GM18520 (cell line): Measurements from ENCODE around the gene ZC3H18.
A peak's percentile ranks its signal among the peaks of the same experiment; 100 is the strongest.

Experiments used
- ATAC-seq: cut with Tn5 transposase; IDR thresholded peaks from one replicate; pipeline ENCODE4 v1.9.1; 2021; ENCODE audit not compliant: unreplicated experiment

ZC3H18 gene

GRCh38 chr16:88569985-88570690 lies at the start of gene ZC3H18:
Gene ZC3H18, plus strand, starts transcription at chr16:88570403. Its CDS starts 6,721 bp downstream, at chr16:88577124.
- peak; percentile 66 for ATAC-seq

- no peak for ATAC-seq
Observed at GRCh38 chr16:88521674-88522073, 48.5 kb upstream of the ZC3H18 start.

GRCh38 chr16:88522276-88522949 lies 47.8 kb upstream of the ZC3H18 start:
- ATAC-seq: no peak

GRCh38 chr16:88523309-88524161 lies 46.7 kb upstream of the ZC3H18 start:
- ATAC-seq: no peak

- ATAC-seq: no peak
Observed at GRCh38 chr16:88524274-88524972, 45.8 kb upstream of the ZC3H18 start.

- ATAC-seq: no peak
Observed at GRCh38 chr16:88524973-88525662, 45.1 kb upstream of the ZC3H18 start.

- no peak for ATAC-seq
Observed at GRCh38 chr16:88525663-88525990, 44.6 kb upstream of the ZC3H18 start.

GRCh38 chr16:88526008-88526905 lies 43.9 kb upstream of the ZC3H18 start:
- no peak for ATAC-seq

GRCh38 chr16:88526906-88527185 lies 43.4 kb upstream of the ZC3H18 start:
- ATAC-seq: no peak

GRCh38 chr16:88527186-88527936 lies 42.8 kb upstream of the ZC3H18 start:
- no peak for ATAC-seq

- no peak for ATAC-seq
Observed at GRCh38 chr16:88527937-88528743, 42.1 kb upstream of the ZC3H18 start.

- ATAC-seq: no peak
Observed at GRCh38 chr16:88528902-88529318, 41.3 kb upstream of the ZC3H18 start.

GRCh38 chr16:88529596-88529995 lies 40.6 kb upstream of the ZC3H18 start:
- ATAC-seq: no peak

- ATAC-seq: no peak
Observed at GRCh38 chr16:88530051-88530857, 39.9 kb upstream of the ZC3H18 start.

- ATAC-seq: no peak
Observed at GRCh38 chr16:88530858-88531203, 39.4 kb upstream of the ZC3H18 start.

- ATAC-seq: no peak
Observed at GRCh38 chr16:88531346-88531745, 38.9 kb upstream of the ZC3H18 start.

GRCh38 chr16:88531931-88532433 lies 38.2 kb upstream of the ZC3H18 start:
- ATAC-seq: no peak
